Endothelial cell of umbilical vein (primary cell): ENCODE measurements around the gene CCDC14. TPM values are rescaled to one million over a fixed set of nuclear protein-coding genes. Genes with fewer than 3 reads are reported as not detected.

Experiments used
- BruUV-seq: library from RNA; stranded (reverse); fragments of 400-500 nt; replicated peaks from 2 replicates; lab custom pipeline; 2021; lab: Mats Ljungman, UMichigan
- CTCF ChIA-PET: fragments of 300-600, 350-600 bp; sonication (Branson Sonifier 250); formaldehyde crosslinking; loops from one replicate; lab custom pipeline; 2021; ENCODE audit warnings: antibody characterized with exemption, inconsistent platforms; lab: Charles Lee
- POLR2A ChIA-PET: fragments of 300-600, 350-600 bp; sonication (Branson Sonifier 250); formaldehyde crosslinking; loops from one replicate; lab custom pipeline; 2021; ENCODE audit warnings: antibody characterized with exemption, inconsistent platforms; lab: Charles Lee
- DNase-seq: peaks from one replicate; pipeline ENCODE4 v3.0.0-alpha.2; 2011; ENCODE audit warnings: low read depth, low spot score
- FAIRE-seq: peaks from 2 replicates; lab custom pipeline; 2011; peaks lifted over from hg19 to GRCh38; lab: Jason Lieb, UNC
- H2AFZ ChIP-seq: 2 replicates; pipeline ENCODE4 v1.6.0; 2012; ENCODE audit warnings: low read depth, low read length, control low read depth, inconsistent platforms
- H3K27ac ChIP-seq: 2 replicates; pipeline ENCODE4 v1.5.1; 2011; ENCODE audit warnings: low read depth, mild to moderate bottlenecking, control low read depth, low read length, moderate library complexity; ENCODE audit not compliant: insufficient read depth
- H3K27me3 ChIP-seq, 2 experiments: 2 replicates each; pipeline versions ENCODE4 v1.6.0 to v1.6.1; 2011; ENCODE audit warnings: low read length in 2 of 2, mixed read lengths in 1 of 2; ENCODE audit not compliant: control insufficient read depth in 2 of 2, insufficient read depth in 2 of 2
- H3K36me3 ChIP-seq, 2 experiments: 2 replicates in 1 of 2; 3 replicates in 1 of 2; pipeline ENCODE4 v1.5.1; 2011; ENCODE audit warnings: low read length in 2 of 2, mild to moderate bottlenecking in 1 of 2, moderate library complexity in 1 of 2; ENCODE audit not compliant: control insufficient read depth in 2 of 2, insufficient read depth in 2 of 2; ENCODE audit errors: extremely low read depth in 1 of 2
- H3K4me1 ChIP-seq: 3 replicates; pipeline ENCODE4 v1.5.1; 2011; ENCODE audit warnings: mild to moderate bottlenecking, low read length; ENCODE audit not compliant: control insufficient read depth, insufficient read depth; ENCODE audit errors: extremely low read depth
- H3K4me2 ChIP-seq: 2 replicates; pipeline ENCODE4 v1.6.1; 2011; ENCODE audit warnings: low read length, control low read depth, mixed read lengths; ENCODE audit not compliant: insufficient read depth
- H3K4me3 ChIP-seq, 3 experiments: fragments of 200-600 bp in 1 of 3; sonication (generic), shearing (Covaris generic) in 1 of 3; replicated peaks in 1 of 3; 2 replicates each; pipeline ENCODE4 v1.5.1; 2011 to 2016; ENCODE audit warnings: control low read depth in 3 of 3, low read length in 3 of 3, mild to moderate bottlenecking in 2 of 3, inconsistent platforms in 1 of 3, low read depth in 1 of 3, moderate library complexity in 1 of 3; ENCODE audit not compliant: insufficient read depth in 1 of 3
- H3K79me2 ChIP-seq: 2 replicates; pipeline ENCODE4 v1.6.0; 2012; ENCODE audit warnings: low read length, inconsistent platforms; ENCODE audit not compliant: control insufficient read depth, insufficient read depth
- H3K9ac ChIP-seq: replicated peaks from 2 replicates; pipeline ENCODE3; 2011; ENCODE audit warnings: low read length, control low read depth; ENCODE audit not compliant: insufficient read depth; ENCODE audit errors: extremely low read depth
- H3K9me1 ChIP-seq: replicated peaks from 3 replicates; pipeline ENCODE4 v1.6.0; 2011; ENCODE audit warnings: mild to moderate bottlenecking, low read length; ENCODE audit not compliant: control insufficient read depth, insufficient read depth; ENCODE audit errors: extremely low read depth
- H3K9me3 ChIP-seq: replicated peaks from 2 replicates; pipeline ENCODE4 v1.5.1; 2012; ENCODE audit warnings: low read length, inconsistent platforms; ENCODE audit not compliant: control insufficient read depth, insufficient read depth
- H4K20me1 ChIP-seq: replicated peaks from 2 replicates; pipeline ENCODE3; 2011; ENCODE audit warnings: mild to moderate bottlenecking, low read length; ENCODE audit not compliant: control insufficient read depth, insufficient read depth; ENCODE audit errors: extremely low read depth
- CTCF ChIP-seq, 2 donors: IDR thresholded peaks; 1 replicate in 1 of 2; 2 replicates in 1 of 2; pipeline ENCODE4 v1.5.1; 2011; ENCODE audit warnings: low read length in 2 of 2, mild to moderate bottlenecking in 2 of 2, moderate library complexity in 2 of 2, control low read depth in 1 of 2, inconsistent platforms in 1 of 2, low read depth in 1 of 2; ENCODE audit not compliant: insufficient read depth in 1 of 2; ENCODE audit errors: extremely low read depth in 1 of 2
- EZH2 ChIP-seq: IDR thresholded peaks from 2 replicates; pipeline ENCODE4 v1.6.1; 2012; ENCODE audit warnings: borderline replicate concordance, low read depth, mild to moderate bottlenecking, moderate library complexity, low read length, inconsistent platforms; ENCODE audit not compliant: severe bottlenecking
- FOS ChIP-seq: IDR thresholded peaks from 2 replicates; pipeline ENCODE4 v1.6.1; 2011; ENCODE audit warnings: mild to moderate bottlenecking, low read length, moderate library complexity, borderline replicate concordance; ENCODE audit not compliant: insufficient read depth
- GATA2 ChIP-seq: IDR thresholded peaks from 2 replicates; pipeline ENCODE4 v1.7.0; 2011; ENCODE audit warnings: low read depth, mild to moderate bottlenecking, moderate library complexity, mixed read lengths, low read length; ENCODE audit not compliant: insufficient read length, insufficient read depth
- JUN ChIP-seq: IDR thresholded peaks from 2 replicates; pipeline ENCODE4 v1.6.1; 2011; ENCODE audit warnings: borderline replicate concordance, low read depth; ENCODE audit not compliant: insufficient read length, insufficient read depth
- MYC ChIP-seq: IDR thresholded peaks from one replicate; pipeline ENCODE4 v1.6.1; 2011; ENCODE audit warnings: mild to moderate bottlenecking, low read depth, low read length
- POLR2A ChIP-seq: IDR thresholded peaks from 2 replicates; pipeline ENCODE4 v1.6.1; 2012; ENCODE audit warnings: low read depth, mild to moderate bottlenecking, control low read depth, low read length
- POLR2AphosphoS5 ChIP-seq: IDR thresholded peaks from 2 replicates; pipeline ENCODE4 v1.6.1; 2012; ENCODE audit warnings: low read depth, mild to moderate bottlenecking, control low read depth, low read length, moderate library complexity; ENCODE audit not compliant: insufficient read depth
- dilution Hi-C: fragments of 300-500 bp; cut with MboI; formaldehyde crosslinking; loops from one replicate; pipeline ENCODE4 v1.15.0; 2019; ENCODE audit warnings: low sequenced_read_pairs; ENCODE audit not compliant: extremely low pct_ligation_motif_present
- intact Hi-C: fragments of 100-400 bp; cut with micrococcal nuclease; formaldehyde crosslinking; loops from one replicate; pipeline ENCODE4 v1.10.0; 2022
- polyA plus RNA-seq, 4 experiments: library from polyadenylated mRNA; depleted of rRNA in 3 of 4; stranded (reverse) in 3 of 4; unstranded in 1 of 4; fragments of >200 nt; gene quantifications; 2 replicates each; pipeline versions ENCODE4 v1.2.1 to v1.2.3, GENCODE V29; 2011 to 2012; ENCODE audit warnings: missing spikeins in 1 of 4
- total RNA-seq: library from RNA; stranded (reverse); gene quantifications from 2 replicates; pipeline ENCODE4 v1.2.3, GENCODE V29; 2021
- TF ChIP-seq, protein P1 (sequence below): IDR thresholded peaks from 2 replicates; pipeline ENCODE4 v1.6.1; 2011; ENCODE audit not compliant: insufficient read depth, insufficient read length

Gene CCDC14
- total and polyA plus RNA-seq, 2 donors (not counting 3 experiments of a cell fraction or from before 2014, with no cell fraction given), result 47.5 to 55.3 TPM

- BruUV-seq, result no TSS peak
- H3K27me3 ChIP-seq, result no peaks in the 10 kb centered on the region
These were observed 51.2 kb downstream of the CCDC14 start for GRCh38 chr3:123909785-123910184.

GRCh38 chr3:123907720-123908119 lies 53.3 kb downstream of the CCDC14 start:
- H3K4me1 ChIP-seq, result no peaks in the 10 kb centered on the region
- dilution Hi-C loops, result no loop called here
- FAIRE-seq, result no peak
- no peaks in the 10 kb centered on the region for H3K27me3 ChIP-seq
- H3K9ac ChIP-seq, result no peak overlapping the region
- H3K27ac ChIP-seq, result no peak overlapping the region
- ChIA-PET CTCF (interaction anchor here (1.0 to 1.8 kb wide), 3 partner anchors 19 to 162 kb away, joined by 3 to 4 read pairs (median 3); no protein-coding TSS in a partner anchor), POLR2A (no interaction called here)
- no peak for DNase-seq
- intact Hi-C loops, result no loop called here
- H3K79me2 ChIP-seq, result no peaks in the 10 kb centered on the region
- TF ChIP-seq JUN (no peak), CTCF (IDR thresholded peaks at IDR 0.05; ENCODE audit: extremely low read depth in 1 of 2, insufficient read depth in 1 of 2, low read depth in 1 of 2, low read length in 2 of 2) (no peak), POLR2AphosphoS5 (no peak), MYC (no peak), EZH2 (no peak), GATA2 (no peak), FOS (no peak), POLR2A (no peak)
- TF ChIP-seq, protein P1, sequence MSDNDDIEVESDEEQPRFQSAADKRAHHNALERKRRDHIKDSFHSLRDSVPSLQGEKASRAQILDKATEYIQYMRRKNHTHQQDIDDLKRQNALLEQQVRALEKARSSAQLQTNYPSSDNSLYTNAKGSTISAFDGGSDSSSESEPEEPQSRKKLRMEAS, result no peak
- H3K9me1 ChIP-seq, result no peaks in the 10 kb centered on the region
- H3K4me3 ChIP-seq, result no peak overlapping the region
- no peaks in the 10 kb centered on the region for H3K36me3 ChIP-seq
- BruUV-seq, result no TSS peak
- H3K9me3 ChIP-seq, result no peaks in the 10 kb centered on the region
- no peaks in the 10 kb centered on the region for H4K20me1 ChIP-seq
- no peak overlapping the region for H2AFZ ChIP-seq
- no peak overlapping the region for H3K4me2 ChIP-seq

More at GRCh38 chr3:123909785-123910184, 51.2 kb downstream of the CCDC14 start:
- H3K9me1 ChIP-seq, result no peaks in the 10 kb centered on the region
- no peaks in the 10 kb centered on the region for H3K9me3 ChIP-seq
- POLR2A ChIA-PET, result no interaction called here
- TF ChIP-seq FOS (no peak), JUN (no peak), POLR2AphosphoS5 (no peak), EZH2 (no peak), GATA2 (no peak), POLR2A (no peak)
- no peak overlapping the region for H3K4me3 ChIP-seq
- H3K36me3 ChIP-seq, result no peaks in the 10 kb centered on the region
- H3K4me2 ChIP-seq, result no peak overlapping the region
- CTCF ChIA-PET, result no interaction called here
- DNase-seq (no peak), FAIRE-seq (no peak)
- H4K20me1 ChIP-seq, result no peaks in the 10 kb centered on the region
- intact Hi-C loops (no loop called here), dilution Hi-C loops (no loop called here)
- H3K4me1 ChIP-seq, result no peaks in the 10 kb centered on the region
- no peak overlapping the region for H3K27ac ChIP-seq
- no peak overlapping the region for H2AFZ ChIP-seq
- H3K9ac ChIP-seq, result no peak overlapping the region
- no peaks in the 10 kb centered on the region for H3K79me2 ChIP-seq
